ENCODE results near the gene PANK1. TPM values are rescaled to one million over a fixed set of nuclear protein-coding genes. Genes with fewer than 3 reads are reported as not detected.
"Not testable (repeated sequence)": the region's sequence is repeated elsewhere in the genome, so short reads cannot be mapped to it uniquely, and the experiment has no call there.

Gene PANK1
- total and polyA plus RNA-seq, 7 experiments from 2014 or later, result 0.24 to 5.9 (median 0.95) TPM

- Mint-ChIP-seq H3K27ac (no peak overlapping the region), H3K4me1 (no peaks in the 10 kb centered on the region), H3K9me3 (peaks cover 0 to 9% (median 3%) of the 10 kb centered on the region in 11 donors), H3K4me3 (no peak overlapping the region), H3K36me3 (no peaks in the 10 kb centered on the region), H3K27me3 (peaks cover 0 to 27% (median 4%) of the 10 kb centered on the region in 5 donors)
- no peaks in the 10 kb centered on the region for H3K9me3 ChIP-seq (ENCODE audit: control insufficient read depth in 2 of 3, low read length in 3 of 3)
- DNase-seq (no peak), ATAC-seq (no peak)
- intact Hi-C loops (cut with micrococcal nuclease), result no loop called here
- H3K27ac ChIP-seq (ENCODE audit: low read depth, low read length), result no peak overlapping the region
- H3K27me3 ChIP-seq (ENCODE audit: control insufficient read depth in 2 of 2, insufficient read depth in 2 of 2, low read length in 2 of 2), result no peaks in the 10 kb centered on the region
- H3K4me3 ChIP-seq (ENCODE audit: low read length), result no peak overlapping the region
- ChIA-PET POLR2A (interaction anchor here (0.7 kb wide), 1 partner anchor 18 kb away, joined by 6 read pairs; no protein-coding TSS in a partner anchor), CTCF (no interaction called here)
- H3K36me3 ChIP-seq (ENCODE audit: control insufficient read depth in 2 of 3, insufficient read depth in 3 of 3, low read length in 3 of 3), result no peaks in the 10 kb centered on the region
- H3K4me1 ChIP-seq (ENCODE audit: control insufficient read depth in 2 of 2, insufficient read depth in 2 of 2, low read length in 2 of 2), result no peaks in the 10 kb centered on the region
Measured at GRCh38 chr10:89549510-89549909, 95.5 kb downstream of the PANK1 start.

- no peaks in the 10 kb centered on the region for H3K4me1 ChIP-seq (ENCODE audit: control insufficient read depth in 2 of 2, insufficient read depth in 2 of 2, low read length in 2 of 2)
- Mint-ChIP-seq H3K4me1 (no peaks in the 10 kb centered on the region), H3K27me3 (peaks cover 0 to 27% (median 4%) of the 10 kb centered on the region in 5 donors), H3K4me3 (no peak overlapping the region), H3K36me3 (no peaks in the 10 kb centered on the region), H3K9me3 (peaks cover 0 to 9% (median 3%) of the 10 kb centered on the region in 11 donors), H3K27ac (no peak overlapping the region)
- no peaks in the 10 kb centered on the region for H3K27me3 ChIP-seq (ENCODE audit: control insufficient read depth in 2 of 2, insufficient read depth in 2 of 2, low read length in 2 of 2)
- no peak for ATAC-seq
- H3K36me3 ChIP-seq (ENCODE audit: control insufficient read depth in 2 of 3, insufficient read depth in 3 of 3, low read length in 3 of 3), result no peaks in the 10 kb centered on the region
- no peak overlapping the region for H3K27ac ChIP-seq (ENCODE audit: low read depth, low read length)
- H3K4me3 ChIP-seq (ENCODE audit: low read length), result no peak overlapping the region
- CTCF ChIA-PET, result no interaction called here
- DNase-seq, result no peak
- intact Hi-C loops (cut with micrococcal nuclease), result no loop called here
- no peaks in the 10 kb centered on the region for H3K9me3 ChIP-seq (ENCODE audit: control insufficient read depth in 2 of 3, low read length in 3 of 3)
- POLR2A ChIA-PET, result interaction anchor here (0.7 kb wide), 1 partner anchor 17 kb away, joined by 6 read pairs; no protein-coding TSS in a partner anchor
Measured at GRCh38 chr10:89548673-89549072, 96.4 kb downstream of the PANK1 start.

GRCh38 chr10:89547853-89548513, 97.1 kb downstream of the PANK1 start:
- Histone ChIP-seq H3K27ac (ENCODE audit: low read depth, low read length) (no peak overlapping the region), H3K9me3 (ENCODE audit: control insufficient read depth in 2 of 3, low read length in 3 of 3) (no peaks in the 10 kb centered on the region), H3K27me3 (ENCODE audit: control insufficient read depth in 2 of 2, insufficient read depth in 2 of 2, low read length in 2 of 2) (no peaks in the 10 kb centered on the region), H3K36me3 (ENCODE audit: control insufficient read depth in 2 of 3, insufficient read depth in 3 of 3, low read length in 3 of 3) (no peaks in the 10 kb centered on the region), H3K4me3 (ENCODE audit: low read length) (no peak overlapping the region), H3K4me1 (ENCODE audit: control insufficient read depth in 2 of 2, insufficient read depth in 2 of 2, low read length in 2 of 2) (no peaks in the 10 kb centered on the region)
- intact Hi-C loops (cut with micrococcal nuclease), result no loop called here
- no peaks in the 10 kb centered on the region for H3K4me1 Mint-ChIP-seq
- H3K9me3 Mint-ChIP-seq, result peaks cover 0 to 9% (median 3%) of the 10 kb centered on the region in 11 donors
- H3K4me3 Mint-ChIP-seq, result no peak overlapping the region
- no peak overlapping the region for H3K27ac Mint-ChIP-seq
- peaks cover 0 to 27% (median 4%) of the 10 kb centered on the region in 5 donors for H3K27me3 Mint-ChIP-seq
- ChIA-PET POLR2A (no interaction called here), CTCF (no interaction called here)
- DNase-seq, result no peak
- no peaks in the 10 kb centered on the region for H3K36me3 Mint-ChIP-seq
- no peak for ATAC-seq

- H3K27ac ChIP-seq (ENCODE audit: low read depth, low read length); CTCF ChIA-PET; DNase-seq; H3K4me3 ChIP-seq (ENCODE audit: low read length); H3K4me1 ChIP-seq (ENCODE audit: control insufficient read depth in 2 of 2, insufficient read depth in 2 of 2, low read length in 2 of 2); H3K4me3 Mint-ChIP-seq; H3K9me3 ChIP-seq (ENCODE audit: control insufficient read depth in 2 of 3, low read length in 3 of 3); H3K4me1 Mint-ChIP-seq; intact Hi-C loops (cut with micrococcal nuclease); H3K9me3 Mint-ChIP-seq; H3K27ac Mint-ChIP-seq; H3K27me3 ChIP-seq (ENCODE audit: control insufficient read depth in 2 of 2, insufficient read depth in 2 of 2, low read length in 2 of 2); ATAC-seq; H3K36me3 ChIP-seq (ENCODE audit: control insufficient read depth in 2 of 3, insufficient read depth in 3 of 3, low read length in 3 of 3); H3K36me3 Mint-ChIP-seq; POLR2A ChIA-PET: not testable (repeated sequence)
- peaks cover 5 to 29% (median 5%) of the 10 kb centered on the region in 5 donors for H3K27me3 Mint-ChIP-seq
Measured at GRCh38 chr10:89546651-89547050, 98.4 kb downstream of the PANK1 start.

- Mint-ChIP-seq H3K27me3 (peaks cover 20 to 39% (median 25%) of the 10 kb centered on the region in 5 donors), H3K4me3 (no peak overlapping the region), H3K27ac (no peak overlapping the region), H3K4me1 (no peaks in the 10 kb centered on the region), H3K9me3 (peaks cover 0 to 9% (median 3%) of the 10 kb centered on the region in 11 donors), H3K36me3 (no peaks in the 10 kb centered on the region)
- Histone ChIP-seq H3K36me3 (ENCODE audit: control insufficient read depth in 2 of 3, insufficient read depth in 3 of 3, low read length in 3 of 3) (no peaks in the 10 kb centered on the region), H3K9me3 (ENCODE audit: control insufficient read depth in 2 of 3, low read length in 3 of 3) (no peaks in the 10 kb centered on the region), H3K4me3 (ENCODE audit: low read length) (no peak overlapping the region), H3K27me3 (ENCODE audit: control insufficient read depth in 2 of 2, insufficient read depth in 2 of 2, low read length in 2 of 2) (no peaks in the 10 kb centered on the region), H3K4me1 (ENCODE audit: control insufficient read depth in 2 of 2, insufficient read depth in 2 of 2, low read length in 2 of 2) (no peaks in the 10 kb centered on the region), H3K27ac (ENCODE audit: low read depth, low read length) (no peak overlapping the region)
- no peak for DNase-seq
- ChIA-PET POLR2A (interaction anchor here (0.6 kb wide), 1 partner anchor 23 kb away, joined by 3 read pairs; no protein-coding TSS in a partner anchor), CTCF (interaction anchor here (0.6 kb wide), 1 partner anchor 1481 kb away, joined by 4 read pairs; no protein-coding TSS in a partner anchor)
- no peak for ATAC-seq
- intact Hi-C loops (cut with micrococcal nuclease), result no loop called here
Measured at GRCh38 chr10:89543841-89544240, 101.2 kb downstream of the PANK1 start.

- Histone ChIP-seq H3K4me1 (ENCODE audit: control insufficient read depth in 2 of 2, insufficient read depth in 2 of 2, low read length in 2 of 2) (no peaks in the 10 kb centered on the region), H3K27me3 (ENCODE audit: control insufficient read depth in 2 of 2, insufficient read depth in 2 of 2, low read length in 2 of 2) (no peaks in the 10 kb centered on the region), H3K36me3 (ENCODE audit: control insufficient read depth in 2 of 3, insufficient read depth in 3 of 3, low read length in 3 of 3) (no peaks in the 10 kb centered on the region), H3K27ac (ENCODE audit: low read depth, low read length) (no peak overlapping the region), H3K9me3 (ENCODE audit: control insufficient read depth in 2 of 3, low read length in 3 of 3) (no peaks in the 10 kb centered on the region), H3K4me3 (ENCODE audit: low read length) (no peak overlapping the region)
- peaks cover 0 to 6% (median 4%) of the 10 kb centered on the region in 7 donors for H3K4me1 Mint-ChIP-seq
- H3K36me3 Mint-ChIP-seq, result no peaks in the 10 kb centered on the region
- peaks cover 34 to 50% (median 46%) of the 10 kb centered on the region in 5 donors for H3K27me3 Mint-ChIP-seq
- POLR2A ChIA-PET, result no interaction called here
- intact Hi-C loops (cut with micrococcal nuclease), result no loop called here
- H3K27ac Mint-ChIP-seq, result no peak overlapping the region
- no peak overlapping the region for H3K4me3 Mint-ChIP-seq
- DNase-seq (no peak), ATAC-seq (no peak)
- H3K9me3 Mint-ChIP-seq, result peaks cover 0 to 4% (median under 1%) of the 10 kb centered on the region in 11 donors
- CTCF ChIA-PET, result interaction anchor here (0.7 kb wide), 1 partner anchor 779 kb away, joined by 3 read pairs; no protein-coding TSS in a partner anchor
Measured at GRCh38 chr10:89540420-89540949, 104.6 kb downstream of the PANK1 start.

GRCh38 chr10:89537364-89537763, 107.7 kb downstream of the PANK1 start:
- no peaks in the 10 kb centered on the region for H3K36me3 Mint-ChIP-seq
- no peak overlapping the region for H3K27ac Mint-ChIP-seq
- POLR2A ChIA-PET, result no interaction called here
- peaks cover 0 to 17% (median 11%) of the 10 kb centered on the region in 7 donors for H3K4me1 Mint-ChIP-seq
- Histone ChIP-seq H3K4me1 (ENCODE audit: control insufficient read depth in 2 of 2, insufficient read depth in 2 of 2, low read length in 2 of 2) (no peaks in the 10 kb centered on the region), H3K36me3 (ENCODE audit: control insufficient read depth in 2 of 3, insufficient read depth in 3 of 3, low read length in 3 of 3) (no peaks in the 10 kb centered on the region), H3K4me3 (ENCODE audit: low read length) (no peak overlapping the region), H3K9me3 (ENCODE audit: control insufficient read depth in 2 of 3, low read length in 3 of 3) (no peaks in the 10 kb centered on the region), H3K27ac (ENCODE audit: low read depth, low read length) (no peak overlapping the region), H3K27me3 (ENCODE audit: control insufficient read depth in 2 of 2, insufficient read depth in 2 of 2, low read length in 2 of 2) (no peaks in the 10 kb centered on the region)
- intact Hi-C loops (cut with micrococcal nuclease), result no loop called here
- H3K4me3 Mint-ChIP-seq, result no peak overlapping the region
- DNase-seq (no peak), ATAC-seq (no peak)
- H3K27me3 Mint-ChIP-seq, result peaks cover 53 to 69% (median 66%) of the 10 kb centered on the region in 5 donors
- peaks cover 0 to 1% (median 0%) of the 10 kb centered on the region in 11 donors for H3K9me3 Mint-ChIP-seq
- CTCF ChIA-PET, result no interaction called here

Measured in naive thymus-derived CD4-positive, alpha-beta T cell (primary cell).